Fibroblast of villous mesenchyme (primary cell): ENCODE measurements around the gene CBFB. TPM values are rescaled to one million over a fixed set of nuclear protein-coding genes. Genes with fewer than 3 reads are reported as not detected.

Experiments
- DNase-seq: peaks from one replicate; pipeline ENCODE4 v3.0.0-alpha.2; 2010; ENCODE audit warnings: low read depth
- H3K4me3 ChIP-seq: 2 replicates; pipeline ENCODE4 v1.5.1; 2011; ENCODE audit warnings: low read depth, mild to moderate bottlenecking, low read length
- small RNA-seq: library from RNA; depleted of rRNA; stranded (forward); fragments of <200 nt; gene quantifications from one replicate; pipeline ENCODE3, GENCODE V24; 2012
- total RNA-seq: library from RNA; depleted of rRNA; stranded (reverse); fragments of >200 nt; gene quantifications from 2 replicates; pipeline ENCODE4 v1.2.3, GENCODE V29; 2012
- TF ChIP-seq, protein P1 (sequence below): IDR thresholded peaks from 2 replicates; pipeline ENCODE4 v1.5.1; 2012; ENCODE audit warnings: low read depth, mild to moderate bottlenecking, low read length; ENCODE audit not compliant: insufficient read depth

CBFB gene
- total RNA-seq, 1 donor = 91.5 TPM

DNA sequence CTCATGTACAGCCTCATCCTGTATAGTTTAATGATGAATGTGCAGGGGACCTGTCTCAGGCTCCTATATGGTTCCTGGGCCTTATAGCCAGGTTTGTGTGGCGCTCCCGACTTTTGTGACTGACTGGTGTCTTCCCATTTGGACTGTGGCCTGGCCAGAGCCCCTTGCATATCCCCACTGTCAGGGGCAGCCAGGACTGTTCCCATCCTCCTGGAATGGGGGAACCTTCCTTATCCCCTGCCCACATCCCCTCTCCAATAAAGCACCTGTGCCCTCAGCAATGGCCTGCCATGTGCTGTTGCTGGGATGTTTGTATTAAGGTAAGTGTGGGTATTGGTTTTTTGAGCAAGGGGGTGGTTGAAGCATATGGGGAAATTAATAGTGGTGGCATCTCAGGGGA, 119.3 kb downstream of the CBFB start:
- TF ChIP-seq, protein P1, sequence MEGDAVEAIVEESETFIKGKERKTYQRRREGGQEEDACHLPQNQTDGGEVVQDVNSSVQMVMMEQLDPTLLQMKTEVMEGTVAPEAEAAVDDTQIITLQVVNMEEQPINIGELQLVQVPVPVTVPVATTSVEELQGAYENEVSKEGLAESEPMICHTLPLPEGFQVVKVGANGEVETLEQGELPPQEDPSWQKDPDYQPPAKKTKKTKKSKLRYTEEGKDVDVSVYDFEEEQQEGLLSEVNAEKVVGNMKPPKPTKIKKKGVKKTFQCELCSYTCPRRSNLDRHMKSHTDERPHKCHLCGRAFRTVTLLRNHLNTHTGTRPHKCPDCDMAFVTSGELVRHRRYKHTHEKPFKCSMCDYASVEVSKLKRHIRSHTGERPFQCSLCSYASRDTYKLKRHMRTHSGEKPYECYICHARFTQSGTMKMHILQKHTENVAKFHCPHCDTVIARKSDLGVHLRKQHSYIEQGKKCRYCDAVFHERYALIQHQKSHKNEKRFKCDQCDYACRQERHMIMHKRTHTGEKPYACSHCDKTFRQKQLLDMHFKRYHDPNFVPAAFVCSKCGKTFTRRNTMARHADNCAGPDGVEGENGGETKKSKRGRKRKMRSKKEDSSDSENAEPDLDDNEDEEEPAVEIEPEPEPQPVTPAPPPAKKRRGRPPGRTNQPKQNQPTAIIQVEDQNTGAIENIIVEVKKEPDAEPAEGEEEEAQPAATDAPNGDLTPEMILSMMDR = no peak
- H3K4me3 ChIP-seq = no peak overlapping the region
- no peak for DNase-seq

DNA sequence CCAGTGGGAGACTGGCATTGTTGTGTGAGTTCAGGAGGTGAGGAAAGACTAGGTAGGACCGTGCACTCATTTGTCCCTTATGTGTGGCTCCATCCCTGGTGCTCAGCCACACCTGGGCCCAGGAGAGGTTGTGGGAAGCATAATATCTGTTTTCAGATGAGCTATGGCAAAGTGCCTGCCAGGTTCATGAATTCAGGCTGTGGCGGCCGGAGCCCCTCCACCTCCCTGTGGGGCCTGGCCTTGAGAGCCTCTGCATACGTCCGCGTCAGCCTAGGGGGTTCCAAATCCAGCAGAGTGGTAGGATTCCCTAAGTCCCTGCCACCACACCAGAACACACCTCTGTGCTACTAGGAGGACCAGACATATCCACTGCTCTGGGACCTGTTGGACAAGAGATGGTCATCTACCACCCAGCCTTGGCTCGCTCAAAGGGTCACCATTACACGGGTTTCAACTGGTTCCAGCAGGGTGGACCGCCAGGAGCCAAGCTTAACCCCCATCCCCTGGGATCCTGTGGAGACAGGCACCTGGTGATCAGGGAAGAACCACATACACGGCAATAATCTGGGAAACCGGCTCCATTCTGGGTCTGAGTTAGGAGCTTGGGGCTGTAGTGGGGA, 119.8 kb downstream of the CBFB start:
- DNase-seq = no peak
- TF ChIP-seq, protein P1 = no peak
- no peak overlapping the region for H3K4me3 ChIP-seq

DNA sequence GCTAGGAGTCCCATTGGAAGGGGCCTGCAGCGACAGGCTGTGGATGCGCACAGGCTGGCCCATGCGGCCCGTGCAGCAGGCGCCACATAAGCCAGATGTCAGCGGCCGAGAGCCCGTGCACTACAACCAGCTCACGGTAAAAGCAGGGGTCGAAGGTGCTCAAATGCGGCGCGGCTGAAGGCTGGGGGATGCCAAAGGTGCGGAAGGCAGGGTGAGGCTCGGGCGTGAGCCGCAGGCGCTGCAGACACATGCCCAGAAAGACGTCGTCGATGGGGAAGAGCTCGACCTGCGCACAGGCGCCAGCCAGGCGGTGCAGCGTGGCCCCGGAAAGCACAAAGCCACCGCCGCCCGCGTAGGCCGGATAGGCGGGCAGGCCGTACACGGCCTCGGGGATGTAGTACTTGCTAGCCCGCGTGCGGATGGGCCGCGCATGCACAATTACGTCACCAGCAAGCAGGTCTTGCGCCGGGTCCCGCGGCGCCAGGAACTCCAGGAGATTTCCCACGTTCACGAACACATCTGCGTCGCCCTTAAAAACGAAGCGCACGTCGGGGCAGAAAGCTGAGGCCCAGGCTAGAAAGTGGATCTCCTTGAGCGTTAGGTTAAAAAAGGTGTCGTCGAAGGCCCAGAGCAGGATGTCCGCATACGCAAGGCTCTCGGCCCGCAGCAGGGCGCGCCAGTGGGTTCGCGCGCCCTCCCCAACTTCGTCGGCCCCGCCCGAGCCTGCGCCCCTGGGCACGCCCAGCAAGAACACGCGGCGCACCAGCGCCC, 120.5 kb downstream of the CBFB start:
- H3K4me3 ChIP-seq = no peak overlapping the region
- no peak for DNase-seq
- TF ChIP-seq, protein P1 = no peak

DNA sequence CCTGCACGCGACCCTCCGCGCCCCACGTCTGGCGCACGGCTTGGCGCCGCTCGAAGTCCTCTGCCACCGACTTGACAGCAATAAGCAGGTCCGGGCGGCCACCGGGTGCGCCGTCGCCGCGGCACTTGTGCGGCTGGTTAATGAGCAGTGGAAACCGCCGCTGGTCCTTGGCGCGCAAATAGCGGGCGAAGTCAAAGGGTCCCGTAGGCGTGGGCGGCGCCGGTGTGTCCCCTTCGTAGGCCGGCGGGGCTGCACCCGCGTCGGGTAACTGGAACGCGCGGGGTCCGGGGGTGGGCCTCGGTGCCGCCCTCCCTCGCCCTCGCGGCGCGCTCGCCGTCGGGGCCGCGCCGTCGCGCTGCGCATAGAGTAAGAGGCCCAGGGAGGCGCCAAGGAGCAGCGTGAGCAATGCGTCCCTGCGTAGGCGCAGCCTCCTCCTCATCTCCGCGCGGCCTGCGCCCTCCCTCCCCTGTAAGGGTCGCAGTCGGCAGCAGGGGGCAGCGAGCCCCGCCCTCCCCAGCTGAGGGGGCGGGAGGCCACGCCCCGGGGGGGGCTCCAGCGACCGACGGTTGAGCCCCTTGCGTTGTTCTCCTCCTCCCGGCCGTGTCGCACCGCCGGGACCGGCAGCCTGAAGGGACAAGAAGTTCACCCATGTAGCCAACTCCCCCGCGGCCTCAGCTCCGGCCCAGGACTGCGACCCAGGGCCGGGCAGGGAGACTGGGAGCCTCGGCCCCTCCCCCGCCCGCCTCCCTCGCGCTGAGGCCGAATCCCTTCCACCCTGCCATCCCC, 121.3 kb downstream of the CBFB start:
- peak; percentile 76 for DNase-seq
- TF ChIP-seq, protein P1 = peak; percentile 12
- H3K4me3 ChIP-seq = peak overlapping the region; percentile 79

Small RNA genes within 50 kb of the gene (small RNA-seq; reads per million reads assigned to genes)
- gene RN7SL543P = not detected

Other genes starting within 250 kb of the CBFB start
- gene TERB1, start 227.6 kb upstream of the CBFB start, total RNA-seq = under 0.01 TPM in 1 of 2 replicates, not detected in the other
- 67.6 and 91.1 TPM in 2 replicates for gene NAE1, start 198.2 kb upstream of the CBFB start, total RNA-seq
- gene CA7, start 184.7 kb upstream of the CBFB start, total RNA-seq = not detected in 2 replicates
- 17.4 and 25.9 TPM in 2 replicates for gene PDP2, start 148.6 kb upstream of the CBFB start, total RNA-seq
- gene CDH16, start 110.3 kb upstream of the CBFB start, total RNA-seq = not detected in 2 replicates
- gene RRAD, start 103.6 kb upstream of the CBFB start, total RNA-seq = 12.5 and 15.1 TPM in 2 replicates
- gene CIAO2B, start 94.7 kb upstream of the CBFB start, total RNA-seq = 133 and 136 TPM in 2 replicates
- 38.9 and 41.9 TPM in 2 replicates for gene CES2, start 93.6 kb upstream of the CBFB start, total RNA-seq
- 0.32 TPM in 1 of 2 replicates, not detected in the other for gene CES3, start 67.9 kb upstream of the CBFB start, total RNA-seq
- gene CES4A, start 40.6 kb upstream of the CBFB start, total RNA-seq = 1.9 and 4.3 TPM in 2 replicates
- gene PHAF1, start 80.8 kb downstream of the CBFB start, total RNA-seq = 12.9 and 16.0 TPM in 2 replicates
- 41.9 and 46.4 TPM in 2 replicates for gene B3GNT9, start 121.8 kb downstream of the CBFB start, total RNA-seq
- gene TRADD, start 130.8 kb downstream of the CBFB start, total RNA-seq = 12.5 and 18.4 TPM in 2 replicates
- 8.6 and 10.6 TPM in 2 replicates for gene FBXL8, start 130.8 kb downstream of the CBFB start, total RNA-seq
- 2.6 and 3.0 TPM in 2 replicates for gene HSF4, start 135.6 kb downstream of the CBFB start, total RNA-seq
- gene NOL3, start 141.4 kb downstream of the CBFB start, total RNA-seq = 11.7 and 12.2 TPM in 2 replicates
- 9.3 and 9.9 TPM in 2 replicates for gene MATCAP1, start 154.8 kb downstream of the CBFB start, total RNA-seq
- not detected in 2 replicates for gene EXOC3L1, start 161.0 kb downstream of the CBFB start, total RNA-seq
- 64.1 and 75.1 TPM in 2 replicates for gene E2F4, start 163.0 kb downstream of the CBFB start, total RNA-seq
- 0.43 and 0.64 TPM in 2 replicates for gene ELMO3, start 170.0 kb downstream of the CBFB start, total RNA-seq
- 25.5 and 29.0 TPM in 2 replicates for gene TMEM208, start 198.0 kb downstream of the CBFB start, total RNA-seq
- gene FHOD1, start 218.3 kb downstream of the CBFB start, total RNA-seq = 22.9 and 24.2 TPM in 2 replicates
- 1.9 and 2.2 TPM in 2 replicates for gene SLC9A5, start 219.8 kb downstream of the CBFB start, total RNA-seq